ENCODE data around the gene SIPA1.

Gene SIPA1

GRCh38 chr11:65637794-65638419 is at the start of gene SIPA1:
Gene SIPA1, plus strand, starts transcription at chr11:65638101. Its CDS starts 2,821 bp downstream, at chr11:65640922.
- DNase-seq, result peak; percentile 72

- peak; percentile 85 for DNase-seq
Measured at GRCh38 chr11:65588199-65589054, 49.5 kb upstream of the SIPA1 start.

- peak; percentile 55 for DNase-seq
Measured at GRCh38 chr11:65589444-65590239, 48.3 kb upstream of the SIPA1 start.

GRCh38 chr11:65590240-65590738 is 47.6 kb upstream of the SIPA1 start:
- DNase-seq, result no peak

- no peak for DNase-seq
Measured at GRCh38 chr11:65591939-65592857, 45.7 kb upstream of the SIPA1 start.

GRCh38 chr11:65592858-65593517 is 44.9 kb upstream of the SIPA1 start:
- DNase-seq, result no peak

GRCh38 chr11:65593518-65594414 is 44.1 kb upstream of the SIPA1 start:
- peak; percentile 60 for DNase-seq

- no peak for DNase-seq
Measured at GRCh38 chr11:65595131-65595530, 42.8 kb upstream of the SIPA1 start.

- no peak for DNase-seq
Measured at GRCh38 chr11:65595543-65596281, 42.2 kb upstream of the SIPA1 start, which contains the start of gene KCNK7. Gene KCNK7, minus strand, starts transcription at chr11:65595800. Its CDS starts 28 bp downstream, at chr11:65595772.

GRCh38 chr11:65596520-65596919 is 41.4 kb upstream of the SIPA1 start:
- no peak for DNase-seq

- DNase-seq, result no peak
Measured at GRCh38 chr11:65598258-65598699, 39.6 kb upstream of the SIPA1 start.

- no peak for DNase-seq
Measured at GRCh38 chr11:65599216-65599954, 38.5 kb upstream of the SIPA1 start.

GRCh38 chr11:65599955-65600246 is 38.0 kb upstream of the SIPA1 start:
- DNase-seq, result no peak

GRCh38 chr11:65604258-65604657 is 33.6 kb upstream of the SIPA1 start:
- no peak for DNase-seq

GRCh38 chr11:65606876-65607613 is 30.9 kb upstream of the SIPA1 start:
- no peak for DNase-seq

GRCh38 chr11:65607614-65608426 is 30.1 kb upstream of the SIPA1 start:
- no peak for DNase-seq

- no peak for DNase-seq
Measured at GRCh38 chr11:65609229-65609628, 28.7 kb upstream of the SIPA1 start.
